Superior temporal gyrus (tissue), 1 donor: ENCODE measurements around the gene GRIK2.
"Not testable (repeated sequence)": the region's sequence is repeated elsewhere in the genome, so short reads cannot be mapped to it uniquely, and the experiment has no call there.

Experiments
- DNase-seq: peaks from one replicate; pipeline ENCODE4 v3.0.0-alpha.2; 2016; ENCODE audit errors: extremely low spot score

GRIK2 gene

GRCh38 chr6:101393251-101393828 is at the start of gene GRIK2:
Gene GRIK2, plus strand, starts transcription at chr6:101393708.
- DNase-seq, result no peak

DNA sequence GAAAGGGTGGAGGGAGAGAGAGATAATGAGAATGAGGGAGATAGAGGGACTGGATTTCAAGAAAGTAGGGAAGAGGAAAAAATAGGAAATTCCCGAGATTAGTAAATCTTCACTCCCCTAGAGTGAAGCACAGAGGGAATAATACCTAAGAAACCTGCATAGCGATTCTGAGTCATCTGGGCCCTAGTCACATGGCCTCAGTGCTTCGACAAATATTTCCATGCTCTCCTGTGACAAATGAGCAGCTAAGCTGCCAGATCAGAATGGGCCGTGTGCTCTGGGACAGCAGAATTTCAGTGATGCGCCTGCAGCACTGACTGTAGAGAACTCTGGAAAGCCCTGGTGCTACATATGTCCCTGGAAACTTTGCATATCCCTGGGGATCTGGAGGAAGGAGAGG is 48.6 kb upstream of the GRIK2 start:
- no peak for DNase-seq

DNA sequence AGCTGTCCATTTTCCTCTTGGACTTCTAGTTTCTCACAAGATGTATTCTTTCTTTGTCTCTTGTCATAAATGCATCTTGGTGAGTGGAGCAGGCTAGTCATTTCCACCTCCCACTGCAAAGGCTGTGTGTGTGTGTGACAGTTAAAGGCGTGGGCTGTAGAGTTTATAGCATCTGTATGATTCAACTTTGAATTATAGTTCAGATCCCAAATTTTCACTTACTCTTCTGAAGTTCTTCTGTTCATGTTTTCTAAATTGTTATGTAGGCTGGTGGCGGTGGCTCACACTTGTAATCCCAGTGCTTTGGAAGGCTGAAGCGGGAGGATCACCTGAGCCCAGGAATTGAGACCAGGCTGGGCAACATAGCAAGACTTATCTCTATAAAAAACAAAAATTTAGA is 44.7 kb upstream of the GRIK2 start:
- DNase-seq, result peak; percentile 44

GRCh38 chr6:101350631-101351030 is 42.9 kb upstream of the GRIK2 start:
- DNase-seq, result not testable (repeated sequence)

- DNase-seq, result no peak
Measured at GRCh38 chr6:101351173-101351572, 42.3 kb upstream of the GRIK2 start.

DNA sequence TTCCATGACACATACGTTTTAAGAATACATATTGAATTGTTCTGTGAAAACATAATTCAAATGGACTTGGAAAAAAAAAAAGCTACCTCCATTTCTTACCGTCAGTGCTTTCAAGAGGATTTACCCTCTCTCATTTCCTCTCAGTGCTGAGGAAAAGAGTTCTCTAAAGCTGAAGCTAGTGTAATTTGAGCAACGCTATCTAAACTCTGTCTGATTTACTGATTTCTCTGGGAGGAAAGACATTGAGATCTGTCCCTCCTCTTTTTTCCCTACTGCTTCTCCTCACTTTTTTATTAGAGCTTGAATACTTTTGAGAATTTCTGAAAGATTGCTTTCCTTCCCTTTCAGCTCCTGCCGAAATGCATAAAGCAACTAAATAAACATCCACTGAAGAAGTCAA is 41.2 kb upstream of the GRIK2 start:
- no peak for DNase-seq

- DNase-seq, result no peak
Measured at GRCh38 chr6:101365181-101365580, 28.3 kb upstream of the GRIK2 start.

DNA sequence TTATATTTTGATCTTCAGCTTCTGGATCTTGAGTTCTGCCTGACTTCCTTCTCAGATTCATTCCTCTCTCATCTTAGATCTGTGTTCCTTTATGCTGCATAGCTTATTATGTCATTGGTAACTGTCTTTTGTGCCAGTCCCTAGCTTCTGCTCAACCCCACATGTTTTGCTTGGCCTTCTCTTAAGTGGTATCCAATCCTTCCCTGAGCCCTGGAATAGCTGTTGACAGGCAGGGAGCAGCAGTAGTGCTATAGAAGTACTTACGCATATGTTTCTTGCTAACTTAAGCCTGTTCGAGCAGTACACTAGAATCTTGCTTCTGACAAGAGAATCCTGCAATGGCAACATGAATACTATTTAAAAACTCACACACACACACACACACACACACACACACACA is 13.6 kb upstream of the GRIK2 start:
- no peak for DNase-seq

DNA sequence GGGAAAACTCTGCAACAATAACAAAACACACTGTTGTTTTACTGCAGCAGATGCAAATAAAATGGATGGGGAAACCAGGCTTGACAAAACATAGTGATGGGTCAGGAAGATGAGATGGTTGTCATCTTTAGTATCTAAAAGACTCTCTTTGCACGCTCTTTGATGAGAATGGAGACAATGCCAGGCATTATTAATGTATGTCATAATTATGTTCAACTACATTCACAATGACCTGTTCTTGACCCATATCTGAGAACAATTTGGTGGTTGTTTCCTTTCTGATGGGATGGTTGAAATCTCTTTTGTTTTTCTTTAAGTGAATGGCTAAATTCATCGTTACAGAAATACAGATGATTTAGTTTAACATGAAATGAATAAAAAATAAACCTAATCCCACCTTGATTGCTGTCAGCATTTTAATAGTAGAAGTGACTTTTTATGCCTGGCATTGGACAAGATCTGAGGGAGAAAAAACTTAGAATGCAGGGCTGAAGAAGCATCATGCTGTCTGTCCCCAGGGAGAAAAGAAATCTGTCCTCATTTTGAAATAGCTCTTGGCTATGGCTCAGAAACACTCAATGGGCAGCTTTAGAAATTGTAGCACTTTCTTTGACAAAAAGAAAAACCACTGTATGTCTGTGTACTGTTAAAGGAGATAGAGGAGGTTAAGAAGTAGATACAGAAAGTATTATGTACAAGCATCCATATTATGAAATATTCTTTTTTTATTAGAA is 12.4 kb upstream of the GRIK2 start:
- DNase-seq, result no peak

GRCh38 chr6:101383747-101384146 is 9.8 kb upstream of the GRIK2 start:
- not testable (repeated sequence) for DNase-seq

DNA sequence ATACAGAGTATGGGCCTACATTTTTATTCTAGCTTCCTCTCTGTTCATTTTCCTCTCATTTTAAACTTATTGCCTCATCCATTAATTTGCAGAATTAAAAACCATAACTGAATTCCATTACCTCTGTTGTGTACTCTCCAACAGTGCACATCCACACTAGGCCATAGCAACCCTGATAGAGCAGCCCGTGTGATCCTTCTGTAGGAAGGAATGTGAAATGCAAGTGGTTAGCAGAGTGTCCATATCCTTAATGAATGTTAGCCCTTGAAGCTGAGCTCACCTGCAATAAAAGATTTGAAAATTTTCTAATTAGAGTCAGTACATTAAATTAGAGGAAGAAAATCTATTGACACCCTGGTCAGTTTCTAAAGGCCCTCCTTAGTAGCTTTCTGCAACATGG is 6.5 kb upstream of the GRIK2 start:
- DNase-seq, result no peak

- DNase-seq, result no peak
Measured at GRCh38 chr6:101391772-101392585, 1.5 kb upstream of the GRIK2 start.

DNA sequence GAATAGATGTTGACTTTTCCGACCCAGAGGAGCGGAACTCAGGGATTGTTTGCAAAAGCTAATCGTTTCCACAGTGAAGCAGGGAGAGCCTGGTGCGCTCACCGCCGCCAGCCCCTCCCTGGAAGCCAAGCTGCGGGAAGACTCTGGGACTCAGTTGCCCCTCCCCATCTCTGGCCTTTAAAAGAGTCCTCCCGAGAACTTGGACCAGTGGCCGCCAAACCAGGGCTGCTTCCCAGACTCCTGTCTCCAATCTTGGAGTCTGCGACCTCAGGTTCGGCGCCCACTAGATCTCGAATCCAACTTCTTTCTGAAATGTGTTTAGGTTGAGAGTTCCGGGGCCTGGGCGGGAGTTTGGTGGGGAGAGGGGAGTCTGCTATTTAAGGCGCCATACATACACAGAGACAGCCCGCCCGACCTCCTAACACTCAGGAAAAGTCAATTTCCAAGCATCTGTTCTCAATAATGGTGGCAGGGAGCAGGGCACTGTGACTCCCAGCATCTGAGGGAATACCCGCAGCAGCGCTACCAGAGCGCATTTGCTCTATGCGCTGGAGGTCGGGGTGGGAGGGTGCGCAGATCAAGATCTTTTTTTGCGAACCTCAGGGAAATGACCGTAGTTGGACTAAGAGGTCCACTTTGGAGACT is 800 bp upstream of the GRIK2 start:
- no peak for DNase-seq

DNA sequence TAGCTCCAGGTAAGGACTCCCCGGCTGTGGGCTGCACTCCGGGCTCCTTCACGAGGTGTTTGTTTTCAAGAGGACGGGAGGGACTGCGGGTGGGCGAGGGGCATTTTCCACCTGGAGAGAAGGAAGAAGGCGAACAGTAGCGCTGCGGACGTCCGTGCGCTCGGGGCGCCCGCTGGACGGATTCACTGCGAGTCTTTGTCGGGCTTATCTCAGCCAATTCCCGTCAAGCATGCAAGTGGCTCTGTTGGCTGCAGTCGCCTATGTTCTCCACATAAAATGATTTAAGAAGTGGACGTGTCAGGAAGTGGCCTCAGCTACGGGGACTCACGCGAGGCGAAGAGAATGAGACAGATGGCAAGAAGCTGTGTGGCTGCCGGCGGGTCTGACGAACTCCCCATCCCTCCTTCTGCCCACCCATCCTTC is 332 bp downstream of the GRIK2 start:
- no peak for DNase-seq

GRCh38 chr6:101394936-101395335 is 1.4 kb downstream of the GRIK2 start:
- DNase-seq, result no peak

GRCh38 chr6:101395345-101395744 is 1.8 kb downstream of the GRIK2 start:
- no peak for DNase-seq

- peak; percentile 71 for DNase-seq
Measured at GRCh38 chr6:101396548-101397173, 3.2 kb downstream of the GRIK2 start.

GRCh38 chr6:101397199-101397598 is 3.7 kb downstream of the GRIK2 start:
- DNase-seq, result no peak

DNA sequence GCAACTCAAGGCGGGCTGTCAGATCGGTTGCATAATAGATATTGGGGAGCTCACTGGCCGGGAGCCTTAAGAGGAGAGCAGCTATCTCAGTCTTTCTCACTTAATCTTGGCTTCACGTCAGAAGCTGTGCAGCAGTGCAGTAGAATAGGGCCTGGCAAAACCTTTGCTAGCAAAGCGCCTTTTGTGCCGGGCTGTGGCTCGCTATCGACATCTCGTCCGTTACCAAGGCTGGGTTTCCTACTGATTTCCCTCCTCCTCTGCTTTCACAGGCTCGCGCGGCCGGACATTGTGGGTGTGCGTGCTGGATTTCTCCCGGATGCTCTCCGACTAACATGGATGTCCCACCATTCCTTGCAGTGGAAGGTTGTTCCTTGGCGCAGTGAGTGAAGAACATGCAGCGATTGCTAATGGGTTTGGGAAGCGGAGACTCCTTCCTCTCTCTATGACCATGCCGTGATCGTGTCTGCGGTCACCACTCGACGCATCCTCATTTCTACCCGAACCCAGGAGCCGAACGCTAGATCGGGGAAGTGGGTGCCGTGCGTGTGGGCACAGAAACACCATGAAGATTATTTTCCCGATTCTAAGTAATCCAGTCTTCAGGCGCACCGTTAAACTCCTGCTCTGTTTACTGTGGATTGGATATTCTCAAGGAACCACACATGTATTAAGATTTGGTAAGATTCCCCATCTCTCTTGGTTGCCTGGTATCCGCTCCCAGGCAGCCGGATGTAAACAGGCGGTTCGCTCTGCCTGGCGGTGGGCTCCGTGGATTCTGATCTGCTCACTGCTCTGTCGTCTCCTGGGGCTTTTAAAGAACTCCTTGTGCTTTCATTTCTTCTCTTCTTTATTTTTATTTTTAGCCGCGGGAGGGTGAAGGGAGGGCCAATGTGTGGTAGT is 5.5 kb downstream of the GRIK2 start:
- DNase-seq, result peak; percentile 59

DNA sequence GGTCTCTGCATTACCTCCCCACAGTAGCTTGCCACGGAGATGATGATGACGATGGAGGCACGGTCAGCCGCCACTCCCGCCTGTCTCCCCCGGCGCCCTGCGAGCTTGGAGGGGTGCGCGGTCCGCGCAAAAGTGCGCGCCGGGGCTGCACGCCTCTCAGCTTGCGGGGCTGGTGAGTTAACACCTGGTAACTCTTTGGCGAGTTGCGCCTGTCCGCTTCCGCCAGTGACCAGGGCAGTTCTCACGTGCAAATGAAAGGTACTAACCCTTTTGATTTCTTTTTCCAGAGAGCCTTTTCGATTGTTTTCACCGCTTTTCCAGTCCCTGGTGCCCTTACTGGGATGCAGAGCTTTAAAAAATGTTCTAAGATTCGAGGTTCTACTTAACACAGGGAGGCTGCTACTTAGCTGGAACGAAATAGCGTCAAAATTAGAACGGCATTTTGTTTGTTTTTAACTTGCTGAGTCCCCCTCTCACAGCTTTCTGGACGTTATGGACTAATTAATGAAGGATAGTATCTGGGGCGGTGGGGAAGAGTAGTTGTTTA is 6.2 kb downstream of the GRIK2 start:
- no peak for DNase-seq
